Urothelium cell line (cell line): ENCODE data around the gene PRAMEF18.
"Not testable (repeated sequence)": the region's sequence is repeated elsewhere in the genome, so short reads cannot be mapped to it uniquely, and the experiment has no call there.

Source experiments
- DNase-seq: peaks from one replicate; pipeline ENCODE4 v3.0.0; 2011; ENCODE audit warnings: low spot score, mixed read lengths
- FAIRE-seq: peaks from 2 replicates; lab custom pipeline; 2011; peaks lifted over from hg19 to GRCh38; lab: Jason Lieb, UNC

PRAMEF18 gene

GRCh38 chr1:13225675-13226204, at the start of gene PRAMEF18:
Gene PRAMEF18 (minus strand): TSS chr1:13226154. CDS start chr1:13226106, 48 bp downstream.
- FAIRE-seq, DNase-seq: not testable (repeated sequence)

- not testable (repeated sequence) for FAIRE-seq, DNase-seq
These were observed 39.2 kb upstream of the PRAMEF18 start for GRCh38 chr1:13265124-13265523.

- not testable (repeated sequence) for DNase-seq, FAIRE-seq
These were observed 27.9 kb upstream of the PRAMEF18 start, which contains the start of gene PRAMEF5 for GRCh38 chr1:13253898-13254297. Gene PRAMEF5 (plus strand): TSS chr1:13254198. CDS start chr1:13259269, 5,071 bp downstream.

GRCh38 chr1:13247122-13247521, 21.2 kb upstream of the PRAMEF18 start:
- DNase-seq, FAIRE-seq: not testable (repeated sequence)

GRCh38 chr1:13246554-13246871, 20.6 kb upstream of the PRAMEF18 start:
- not testable (repeated sequence) for DNase-seq, FAIRE-seq

- not testable (repeated sequence) for FAIRE-seq, DNase-seq
These were observed 20.0 kb upstream of the PRAMEF18 start for GRCh38 chr1:13245841-13246553.

GRCh38 chr1:13243536-13244263, 17.7 kb upstream of the PRAMEF18 start:
- DNase-seq, FAIRE-seq: not testable (repeated sequence)

GRCh38 chr1:13239633-13240032, 13.7 kb upstream of the PRAMEF18 start:
- not testable (repeated sequence) for DNase-seq, FAIRE-seq

GRCh38 chr1:13237572-13237971, 11.6 kb upstream of the PRAMEF18 start:
- FAIRE-seq, DNase-seq: not testable (repeated sequence)

- not testable (repeated sequence) for DNase-seq, FAIRE-seq
These were observed 8.1 kb upstream of the PRAMEF18 start for GRCh38 chr1:13234057-13234456.

GRCh38 chr1:13232056-13232455, 6.1 kb upstream of the PRAMEF18 start:
- DNase-seq, FAIRE-seq: not testable (repeated sequence)

GRCh38 chr1:13231061-13231750, 5.3 kb upstream of the PRAMEF18 start:
- not testable (repeated sequence) for DNase-seq, FAIRE-seq

GRCh38 chr1:13230601-13231000, 4.6 kb upstream of the PRAMEF18 start:
- not testable (repeated sequence) for FAIRE-seq, DNase-seq

- DNase-seq, FAIRE-seq: not testable (repeated sequence)
These were observed 4.1 kb upstream of the PRAMEF18 start for GRCh38 chr1:13230096-13230495.

- FAIRE-seq (no peak), DNase-seq (no peak)
These were observed 2.4 kb upstream of the PRAMEF18 start for GRCh38 chr1:13228343-13228781.

GRCh38 chr1:13227271-13228055, 1.5 kb upstream of the PRAMEF18 start:
- FAIRE-seq, DNase-seq: not testable (repeated sequence)

- no peak for FAIRE-seq
- DNase-seq = no peak
These were observed 1.4 kb downstream of the PRAMEF18 start for GRCh38 chr1:13224480-13225060.

- FAIRE-seq, DNase-seq: not testable (repeated sequence)
These were observed 3.2 kb downstream of the PRAMEF18 start for GRCh38 chr1:13222788-13223187.

- DNase-seq, FAIRE-seq: not testable (repeated sequence)
These were observed 6.8 kb downstream of the PRAMEF18 start for GRCh38 chr1:13219203-13219602.
